Sigmoid colon (tissue), 7 donors: ENCODE measurements around the gene KLHL7. TPM values are rescaled to one million over a fixed set of nuclear protein-coding genes. Genes with fewer than 3 reads are reported as not detected.

Source experiments
- DNase-seq: peaks from one replicate; pipeline ENCODE4 v3.0.0-alpha.2; 2019
- H3K27ac ChIP-seq, 4 donors: fragments of 200-600 bp; sonication (generic); one replicate each; pipeline ENCODE4 v1.5.1; 2016 to 2019; ENCODE audit warnings: mild to moderate bottlenecking in 1 of 4
- H3K27me3 ChIP-seq, 3 donors: fragments of 200-600 bp; sonication (generic); one replicate each; pipeline ENCODE4 v1.5.1; 2019; ENCODE audit warnings: mild to moderate bottlenecking in 1 of 3
- H3K36me3 ChIP-seq, 4 donors: fragments of 200-600 bp; sonication (generic); one replicate each; pipeline ENCODE4 v1.5.1; 2016 to 2019
- H3K4me1 ChIP-seq, 4 donors: fragments of 200-600 bp; sonication (generic); one replicate each; pipeline ENCODE4 v1.5.1; 2017 to 2019
- H3K4me3 ChIP-seq, 4 donors: fragments of 200-600 bp; sonication (generic); one replicate each; pipeline ENCODE4 v1.5.1; 2017 to 2019; ENCODE audit warnings: mild to moderate bottlenecking in 2 of 4, moderate library complexity in 1 of 4
- H3K9me3 ChIP-seq, 4 donors: fragments of 200-600 bp in 3 of 4; sonication (generic) in 3 of 4; one replicate each; pipeline versions ENCODE4 v1.5.1 to v1.6.1; 2013 to 2019
- CTCF ChIP-seq, 4 experiments: fragments of 450-650 bp in 3 of 4; fragments of 200-600 bp in 1 of 4; IDR thresholded peaks; one replicate each; pipeline ENCODE4 v1.5.1; 2016 to 2019; ENCODE audit warnings: antibody characterized with exemption in 4 of 4, mild to moderate bottlenecking in 3 of 4, moderate library complexity in 2 of 4
- EP300 ChIP-seq, 4 donors: sonication (generic); formaldehyde crosslinking; IDR thresholded peaks; one replicate each; pipeline ENCODE4 v1.6.1; 2017; ENCODE audit warnings: antibody characterized with exemption in 4 of 4
- POLR2A ChIP-seq, 2 donors: fragments of 450-650 bp; IDR thresholded peaks; one replicate each; pipeline ENCODE4 v1.6.1; 2016; ENCODE audit warnings: antibody characterized with exemption in 2 of 2, mild to moderate bottlenecking in 2 of 2, moderate library complexity in 2 of 2
- POLR2AphosphoS5 ChIP-seq, 4 donors: sonication (generic); formaldehyde crosslinking; IDR thresholded peaks; one replicate each; pipeline ENCODE4 v1.6.1; 2017; ENCODE audit warnings: antibody characterized with exemption in 4 of 4
- WGBS, 2 donors: extraction: QIAGEN DNeasy Blood & Tissue Kit; methylation state at CpG; one replicate each; pipeline ENCODE4 v1.1.7; 2013; 5-methylcytosine and 5-hydroxymethylcytosine counted together
- intact Hi-C: fragments of 100-400 bp; cut with DNase I; formaldehyde crosslinking; loops from one replicate; pipeline ENCODE4 v1.15.1; 2023
- polyA plus RNA-seq, 3 donors: library from polyadenylated mRNA; stranded (reverse); fragments of 200-250 nt; gene quantifications; one replicate each; pipeline ENCODE4 v1.2.3, GENCODE V29; 2013
- total RNA-seq, 4 donors: library from RNA; depleted of rRNA; stranded (reverse); fragments of >200 nt; gene quantifications; one replicate each; pipeline ENCODE4 v1.1.0, GENCODE V29; 2016
- donor health status: healthy with polysubstance abuse.
- donor health status: Bipolar disorder and iron deficiency.
- donor health status: healthy.

The KLHL7 gene
- total and polyA plus RNA-seq, 7 donors, result 12.5 to 42.5 (median 26.9) TPM

GRCh38 chr7:23105086-23105643 lies 420 bp upstream of the KLHL7 start:
- DNase-seq, result no peak
- Histone ChIP-seq H3K9me3 (no peaks in the 10 kb centered on the region), H3K36me3 (no peaks in the 10 kb centered on the region), H3K4me3 (peak overlapping the region; percentile 64 to 97 (median 90)), H3K4me1 (peaks cover 0 to 36% (median 28%) of the 10 kb centered on the region in 4 donors), H3K27ac (peak overlapping the region; percentile 87 to 99 (median 96)), H3K27me3 (no peaks in the 10 kb centered on the region)
- WGBS, 2 donors, result 1% methylated on average over 19 of the region's 19 CpGs
- TF ChIP-seq EP300 (IDR thresholded peaks at IDR 0.05), result no peak
- TF ChIP-seq POLR2AphosphoS5 (IDR thresholded peaks at IDR 0.05), result no peak
- TF ChIP-seq CTCF (IDR thresholded peaks at IDR 0.05), result no peak
- no peak for TF ChIP-seq POLR2A (IDR thresholded peaks at IDR 0.05)
- intact Hi-C loops, result loop anchor here (2.0 to 10.0 kb wide), 4 partner anchors 192 to 1680 kb away; partner anchors contain the start of genes MALSU1, SP4 and TOMM7

GRCh38 chr7:23106057-23106822 lies 655 bp downstream of the KLHL7 start:
- 0% methylated on average over 46 of the region's 46 CpGs for WGBS, 2 donors

GRCh38 chr7:23106823-23107663 lies 1.5 kb downstream of the KLHL7 start:
- Histone ChIP-seq H3K27me3 (no peaks in the 10 kb centered on the region), H3K9me3 (no peaks in the 10 kb centered on the region), H3K36me3 (no peaks in the 10 kb centered on the region), H3K27ac (peak overlapping the region; percentile 87 to 99 (median 96)), H3K4me1 (peaks cover 0 to 37% (median 28%) of the 10 kb centered on the region in 4 donors), H3K4me3 (peak overlapping the region; percentile 64 to 97 (median 90))
- DNase-seq, result no peak
- 33 to 40% methylated on average over 9 of the region's 9 CpGs for WGBS, 2 donors
- intact Hi-C loops, result loop anchor here (1.0 to 10.0 kb wide), 5 partner anchors 20 to 1682 kb away; partner anchors contain the start of genes MALSU1 and SP4
- TF ChIP-seq CTCF (IDR thresholded peaks at IDR 0.05) (no peak), POLR2AphosphoS5 (IDR thresholded peaks at IDR 0.05) (no peak), EP300 (IDR thresholded peaks at IDR 0.05) (no peak), POLR2A (IDR thresholded peaks at IDR 0.05) (no peak)

More at GRCh38 chr7:23106057-23106822, 655 bp downstream of the KLHL7 start:
- Histone ChIP-seq H3K4me1 (peaks cover 0 to 37% (median 28%) of the 10 kb centered on the region in 4 donors), H3K9me3 (no peaks in the 10 kb centered on the region), H3K36me3 (no peaks in the 10 kb centered on the region), H3K27ac (peak overlapping the region; percentile 87 to 99 (median 96)), H3K4me3 (peak overlapping the region; percentile 64 to 97 (median 90)), H3K27me3 (no peaks in the 10 kb centered on the region)
- intact Hi-C loops, result loop anchor here (1.0 to 10.0 kb wide), 5 partner anchors 19 to 1681 kb away; partner anchors contain the start of genes MALSU1 and SP4
- TF ChIP-seq EP300 (IDR thresholded peaks at IDR 0.05), result no peak
- TF ChIP-seq POLR2A (IDR thresholded peaks at IDR 0.05), result no peak
- TF ChIP-seq CTCF (IDR thresholded peaks at IDR 0.05), result no peak
- TF ChIP-seq POLR2AphosphoS5 (IDR thresholded peaks at IDR 0.05), result no peak
- DNase-seq, result peak; percentile 76

GRCh38 chr7:23107781-23108180 lies 2.2 kb downstream of the KLHL7 start:
- TF ChIP-seq POLR2A (IDR thresholded peaks at IDR 0.05) (no peak), EP300 (IDR thresholded peaks at IDR 0.05) (no peak), POLR2AphosphoS5 (IDR thresholded peaks at IDR 0.05) (no peak), CTCF (IDR thresholded peaks at IDR 0.05) (no peak)
- peak overlapping the region in 1 of 4 donors; percentile 64 for H3K4me3 ChIP-seq
- peaks cover 0 to 37% (median 28%) of the 10 kb centered on the region in 4 donors for H3K4me1 ChIP-seq
- 83% methylated on average over 2 of the region's 2 CpGs for WGBS, 2 donors
- H3K27ac ChIP-seq, result no peak overlapping the region
- no peaks in the 10 kb centered on the region for H3K36me3 ChIP-seq
- DNase-seq, result no peak
- no peaks in the 10 kb centered on the region for H3K27me3 ChIP-seq
- H3K9me3 ChIP-seq, result no peaks in the 10 kb centered on the region
- intact Hi-C loops, result loop anchor here (2.0 to 10.0 kb wide), 4 partner anchors 21 to 1683 kb away; partner anchors contain the start of genes MALSU1 and SP4
